IPS-20b (cell line): ENCODE results near the gene SCFD2.
"Not testable (repeated sequence)": the region's sequence is repeated elsewhere in the genome, so short reads cannot be mapped to it uniquely, and the experiment has no call there.

Experiments used
- H3K27ac ChIP-seq: one replicate; pipeline ENCODE4 v1.5.1; 2013; ENCODE audit warnings: low read length
- H3K27me3 ChIP-seq: 2 replicates; pipeline ENCODE4 v1.6.1; 2013; ENCODE audit warnings: mild to moderate bottlenecking, low read length, inconsistent platforms; ENCODE audit not compliant: insufficient read depth
- H3K36me3 ChIP-seq: 2 replicates; pipeline ENCODE4 v1.6.1; 2013; ENCODE audit warnings: low read depth, mild to moderate bottlenecking, inconsistent platforms, low read length, moderate library complexity; ENCODE audit not compliant: insufficient read depth
- H3K4me1 ChIP-seq: 2 replicates; pipeline ENCODE4 v1.6.1; 2013; ENCODE audit warnings: mild to moderate bottlenecking, control low read depth, inconsistent platforms, low read length, moderate library complexity; ENCODE audit not compliant: insufficient read depth
- H3K4me3 ChIP-seq: 2 replicates; pipeline ENCODE4 v1.5.1; 2013; ENCODE audit warnings: mild to moderate bottlenecking, low read length, inconsistent platforms
- H3K9ac ChIP-seq: 2 replicates; pipeline ENCODE4 v1.6.1; 2013; ENCODE audit warnings: low read depth, mild to moderate bottlenecking, inconsistent platforms, low read length, moderate library complexity
- H3K9me3 ChIP-seq: 2 replicates; pipeline ENCODE4 v1.6.1; 2013; ENCODE audit warnings: mild to moderate bottlenecking, low read depth, low read length, inconsistent platforms; ENCODE audit not compliant: insufficient read depth

Gene SCFD2

DNA sequence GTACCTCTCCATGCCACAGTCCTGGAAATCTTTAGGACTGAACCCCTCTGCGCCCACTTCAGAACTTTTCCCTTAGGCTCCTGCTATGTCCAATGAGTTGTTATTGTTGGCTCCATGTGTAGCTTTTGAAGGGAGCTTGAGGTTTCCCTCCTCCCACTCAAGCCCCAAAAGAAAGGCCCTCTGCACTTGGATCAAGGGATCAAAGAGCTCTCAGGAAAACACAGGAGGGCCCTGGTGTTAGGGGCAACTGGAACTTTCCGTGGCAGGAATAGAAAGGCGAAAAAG, 368.8 kb downstream of the SCFD2 start:
- H3K27ac ChIP-seq, result no peak overlapping the region
- no peak overlapping the region for H3K4me3 ChIP-seq
- H3K9me3 ChIP-seq, result peaks cover 6% of the 10 kb centered on the region; the same call in 1 of the 2 replicates
- H3K9ac ChIP-seq, result no peak overlapping the region
- H3K4me1 ChIP-seq, result no peaks in the 10 kb centered on the region
- H3K27me3 ChIP-seq, result no peaks in the 10 kb centered on the region
- no peaks in the 10 kb centered on the region for H3K36me3 ChIP-seq

DNA sequence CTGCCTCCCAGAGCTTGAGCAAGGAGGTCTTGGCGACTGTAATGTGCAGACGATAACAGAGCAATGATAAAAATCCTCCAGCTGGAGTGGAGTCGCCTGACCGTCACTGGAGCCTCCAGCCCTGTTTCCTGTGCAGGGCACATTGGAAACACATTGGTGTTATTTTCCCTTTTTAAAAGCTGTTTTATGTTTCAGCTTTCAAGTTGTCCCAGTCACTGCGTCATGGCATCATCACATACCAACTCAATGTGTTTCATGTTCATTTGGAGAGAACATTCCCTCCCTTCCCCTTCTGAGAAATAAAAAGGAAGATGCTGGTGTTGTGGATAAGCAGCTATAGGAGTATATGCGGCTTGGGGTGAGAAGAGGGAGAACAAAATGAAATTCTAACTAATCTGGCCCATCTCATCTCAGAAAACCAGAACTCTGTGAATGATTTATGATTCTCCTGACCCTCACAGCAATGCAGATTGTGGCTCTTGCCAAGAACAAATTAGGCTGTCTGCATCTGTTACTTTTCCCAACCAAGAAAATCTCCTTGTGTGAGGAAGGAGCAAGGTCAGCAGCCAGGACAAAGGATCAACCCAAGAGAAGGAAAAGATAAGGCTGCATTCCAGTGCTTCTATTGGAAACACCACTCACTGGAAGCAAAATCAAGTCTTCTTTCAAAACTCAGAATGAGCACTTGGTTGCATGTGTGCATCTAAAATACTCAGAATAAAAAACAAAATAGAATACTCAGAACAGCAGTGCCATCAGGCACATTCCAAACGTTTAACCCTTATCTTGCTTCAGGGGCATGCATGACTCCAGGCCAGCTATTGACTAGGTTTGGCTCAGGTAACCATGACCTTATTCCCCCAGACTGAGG, 369.4 kb downstream of the SCFD2 start:
- H3K27ac ChIP-seq, result no peak overlapping the region
- H3K36me3 ChIP-seq, result no peaks in the 10 kb centered on the region
- H3K4me3 ChIP-seq, result no peak overlapping the region
- H3K9ac ChIP-seq, result no peak overlapping the region
- H3K9me3 ChIP-seq, result peaks cover 10% of the 10 kb centered on the region; the same call in 1 of the 2 replicates
- H3K27me3 ChIP-seq, result no peaks in the 10 kb centered on the region
- H3K4me1 ChIP-seq, result no peaks in the 10 kb centered on the region

DNA sequence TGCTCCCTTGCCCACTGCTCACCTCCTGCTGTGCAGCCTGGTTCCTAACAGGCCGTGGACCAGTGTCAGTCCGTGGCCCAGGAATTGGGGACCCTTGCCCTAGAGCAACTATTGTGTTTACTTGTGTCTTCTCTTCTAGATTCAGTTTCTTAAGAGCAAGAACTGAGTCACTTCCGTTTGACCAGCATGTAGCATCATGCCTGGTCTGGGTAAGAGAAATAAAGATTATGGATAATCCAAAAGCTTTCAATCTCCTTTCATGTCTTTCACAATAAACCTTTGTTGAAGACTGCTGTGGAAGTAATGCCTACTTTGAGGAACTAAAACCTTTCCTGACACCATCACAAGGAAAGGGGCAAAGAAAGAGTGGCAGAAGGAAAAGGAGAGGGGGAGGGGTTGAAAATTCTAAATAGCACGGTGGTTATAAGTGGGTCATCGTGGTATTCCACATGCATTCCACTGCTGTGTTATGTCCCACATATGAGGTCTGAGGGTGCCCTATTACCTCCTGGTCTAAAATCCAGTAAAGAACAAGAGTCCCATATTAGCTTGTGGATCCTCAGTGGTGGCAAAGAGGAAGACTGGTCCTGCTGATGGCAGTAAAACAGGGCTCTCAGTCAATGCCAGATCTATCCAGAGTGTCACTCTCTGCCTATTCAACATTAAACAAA, 370.4 kb downstream of the SCFD2 start:
- Histone ChIP-seq H3K9me3 (peaks cover 12% of the 10 kb centered on the region; the same call in 1 of the 2 replicates), H3K4me3 (no peak overlapping the region), H3K9ac (no peak overlapping the region)

DNA sequence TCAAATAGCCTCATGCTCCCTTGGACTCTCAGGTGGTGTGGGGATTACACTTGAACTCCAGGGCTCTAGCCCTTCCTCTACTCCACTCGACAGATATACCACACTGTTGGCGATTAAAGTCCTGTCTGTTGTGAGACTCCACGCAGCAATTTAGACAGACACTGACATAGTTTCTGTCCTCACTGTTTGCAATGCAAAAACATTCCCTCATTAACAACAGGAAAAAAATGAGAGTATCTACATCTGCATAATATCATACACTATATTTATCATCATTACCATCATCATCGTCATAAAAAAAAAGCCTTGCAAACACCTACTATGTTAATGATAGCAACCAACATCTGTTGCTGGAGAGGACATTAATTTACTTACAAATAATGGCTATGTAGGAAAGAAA, 371.3 kb downstream of the SCFD2 start:
- Histone ChIP-seq H3K9ac (no peak overlapping the region), H3K9me3 (peaks cover 12% of the 10 kb centered on the region; the same call in 1 of the 2 replicates), H3K36me3 (no peaks in the 10 kb centered on the region), H3K27ac (no peak overlapping the region), H3K4me3 (no peak overlapping the region), H3K27me3 (no peaks in the 10 kb centered on the region), H3K4me1 (no peaks in the 10 kb centered on the region)

More for the DNA sequence above, 370.4 kb downstream of the SCFD2 start:
- no peaks in the 10 kb centered on the region for H3K27me3 ChIP-seq
- no peak overlapping the region for H3K27ac ChIP-seq
- no peaks in the 10 kb centered on the region for H3K36me3 ChIP-seq
- no peaks in the 10 kb centered on the region for H3K4me1 ChIP-seq

DNA sequence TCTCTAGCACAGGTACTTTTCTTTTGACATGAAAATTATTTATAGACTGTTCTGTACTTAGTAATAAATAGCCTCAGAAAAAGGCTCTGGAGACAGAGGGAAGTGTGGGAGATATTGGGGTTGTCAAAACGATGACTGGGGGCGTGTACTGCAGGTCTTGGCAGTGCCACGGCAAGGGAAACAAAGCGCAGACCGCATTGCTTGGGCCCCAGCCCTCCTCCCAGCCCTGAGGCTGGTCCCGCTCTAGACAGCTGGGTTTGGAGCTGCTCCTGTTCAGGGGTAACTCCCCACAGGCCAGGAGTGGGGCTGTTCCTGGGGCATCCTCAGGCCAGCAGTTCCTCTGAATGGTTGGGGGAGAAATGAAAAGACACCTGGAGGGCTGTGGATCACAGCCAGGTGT, 372.1 kb downstream of the SCFD2 start:
- no peaks in the 10 kb centered on the region for H3K4me1 ChIP-seq
- H3K9ac ChIP-seq, result no peak overlapping the region
- H3K27me3 ChIP-seq, result no peaks in the 10 kb centered on the region
- H3K9me3 ChIP-seq, result peaks cover 12% of the 10 kb centered on the region; the same call in 1 of the 2 replicates
- H3K27ac ChIP-seq, result no peak overlapping the region
- H3K36me3 ChIP-seq, result no peaks in the 10 kb centered on the region
- no peak overlapping the region for H3K4me3 ChIP-seq

DNA sequence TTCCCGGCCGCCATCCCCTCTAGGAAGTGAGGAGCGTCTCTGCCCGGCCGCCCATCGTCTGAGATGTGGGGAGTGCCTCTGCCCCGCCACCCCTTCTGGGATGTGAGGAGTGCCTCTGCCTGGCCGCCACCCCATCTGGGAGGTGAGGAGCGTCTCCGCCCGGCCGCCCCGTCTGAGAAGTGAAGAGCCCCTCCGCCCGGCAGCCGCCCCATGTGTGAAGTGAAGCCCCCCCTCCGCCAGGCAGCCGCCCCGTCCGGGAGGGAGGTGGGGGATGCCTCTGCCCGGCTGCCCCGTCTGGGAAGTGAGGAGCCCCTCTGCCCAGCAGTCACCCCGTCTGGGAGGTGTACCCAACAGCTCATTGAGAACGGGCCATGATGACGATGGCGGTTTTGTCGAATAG, 373.3 kb downstream of the SCFD2 start:
- not testable (repeated sequence) for H3K4me1 ChIP-seq, H3K36me3 ChIP-seq

DNA sequence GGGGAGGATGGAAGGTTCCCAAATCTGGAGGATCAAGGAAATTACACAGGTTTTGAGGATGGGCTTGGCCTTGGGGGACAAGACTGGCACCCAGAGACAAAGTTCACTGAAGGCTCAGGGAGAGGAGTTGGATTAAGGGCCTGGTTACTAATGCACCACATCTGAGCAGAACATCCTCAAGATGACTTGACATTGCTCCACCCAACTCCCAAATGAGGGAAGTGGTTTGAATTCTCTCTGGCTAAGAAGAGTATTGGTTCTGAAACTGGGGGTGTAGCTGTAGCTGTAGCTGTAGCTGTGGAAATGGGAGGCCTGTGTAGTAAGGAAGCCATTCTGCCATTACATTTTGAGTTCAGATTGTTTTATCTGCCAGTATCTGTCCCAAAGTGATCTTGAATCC, 374.4 kb downstream of the SCFD2 start:
- Histone ChIP-seq H3K36me3 (no peaks in the 10 kb centered on the region), H3K9ac (no peak overlapping the region), H3K27ac (no peak overlapping the region)

More for the DNA sequence above, 373.3 kb downstream of the SCFD2 start:
- not testable (repeated sequence) for H3K4me3 ChIP-seq, H3K9ac ChIP-seq, H3K27me3 ChIP-seq, H3K27ac ChIP-seq
- H3K9me3 ChIP-seq, result peaks cover 12% of the 10 kb centered on the region; the same call in 1 of the 2 replicates

DNA sequence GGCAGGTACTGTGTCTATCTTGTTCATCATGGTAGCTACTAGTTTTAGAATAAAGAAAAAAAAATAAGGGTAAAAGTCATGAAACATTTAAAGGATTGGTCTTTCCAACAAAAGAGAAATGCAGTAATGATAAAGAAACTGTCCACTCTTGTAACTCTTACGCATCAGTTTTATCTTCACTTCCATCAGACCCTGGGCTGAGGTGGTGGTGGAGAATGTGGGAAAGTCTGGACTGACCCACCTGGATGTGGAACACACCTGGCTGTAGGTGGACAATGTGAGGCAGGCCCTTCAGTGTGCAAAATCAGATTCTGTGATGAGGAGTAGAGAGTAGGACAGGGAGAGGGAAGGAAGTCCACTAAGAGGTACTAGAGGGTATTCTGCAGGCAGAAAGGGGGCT, 375.2 kb downstream of the SCFD2 start:
- peaks cover 12% of the 10 kb centered on the region; the same call in 1 of the 2 replicates for H3K9me3 ChIP-seq
- H3K4me1 ChIP-seq, result no peaks in the 10 kb centered on the region
- no peaks in the 10 kb centered on the region for H3K36me3 ChIP-seq
- no peak overlapping the region for H3K4me3 ChIP-seq
- H3K9ac ChIP-seq, result no peak overlapping the region
- no peaks in the 10 kb centered on the region for H3K27me3 ChIP-seq
- H3K27ac ChIP-seq, result no peak overlapping the region

More for the DNA sequence above, 374.4 kb downstream of the SCFD2 start:
- Histone ChIP-seq H3K4me1 (no peaks in the 10 kb centered on the region), H3K27me3 (no peaks in the 10 kb centered on the region), H3K4me3 (no peak overlapping the region), H3K9me3 (peaks cover 12% of the 10 kb centered on the region; the same call in 1 of the 2 replicates)

DNA sequence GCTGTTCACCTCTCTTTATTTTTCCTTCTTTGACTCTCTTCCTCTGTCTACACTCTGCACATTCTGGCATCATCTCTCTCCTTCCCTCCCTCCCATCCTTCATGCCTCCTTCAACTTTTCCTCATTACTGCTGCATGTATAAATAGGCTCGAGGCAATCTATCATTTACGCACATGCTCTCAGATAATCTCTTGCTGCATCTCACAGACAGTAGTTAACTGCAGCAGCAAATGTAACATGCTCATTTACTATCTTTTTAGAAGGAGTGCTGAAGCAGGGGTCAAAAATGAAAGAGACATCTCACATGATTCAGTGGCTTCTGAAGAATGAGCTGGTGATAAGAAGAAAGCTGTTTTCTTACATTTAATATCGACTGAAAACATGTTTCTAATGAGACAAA, 376.0 kb downstream of the SCFD2 start:
- Histone ChIP-seq H3K4me1 (no peaks in the 10 kb centered on the region), H3K27ac (no peak overlapping the region), H3K4me3 (no peak overlapping the region), H3K36me3 (no peaks in the 10 kb centered on the region), H3K9ac (no peak overlapping the region), H3K9me3 (peaks cover 12% of the 10 kb centered on the region; the same call in 1 of the 2 replicates), H3K27me3 (no peaks in the 10 kb centered on the region)

DNA sequence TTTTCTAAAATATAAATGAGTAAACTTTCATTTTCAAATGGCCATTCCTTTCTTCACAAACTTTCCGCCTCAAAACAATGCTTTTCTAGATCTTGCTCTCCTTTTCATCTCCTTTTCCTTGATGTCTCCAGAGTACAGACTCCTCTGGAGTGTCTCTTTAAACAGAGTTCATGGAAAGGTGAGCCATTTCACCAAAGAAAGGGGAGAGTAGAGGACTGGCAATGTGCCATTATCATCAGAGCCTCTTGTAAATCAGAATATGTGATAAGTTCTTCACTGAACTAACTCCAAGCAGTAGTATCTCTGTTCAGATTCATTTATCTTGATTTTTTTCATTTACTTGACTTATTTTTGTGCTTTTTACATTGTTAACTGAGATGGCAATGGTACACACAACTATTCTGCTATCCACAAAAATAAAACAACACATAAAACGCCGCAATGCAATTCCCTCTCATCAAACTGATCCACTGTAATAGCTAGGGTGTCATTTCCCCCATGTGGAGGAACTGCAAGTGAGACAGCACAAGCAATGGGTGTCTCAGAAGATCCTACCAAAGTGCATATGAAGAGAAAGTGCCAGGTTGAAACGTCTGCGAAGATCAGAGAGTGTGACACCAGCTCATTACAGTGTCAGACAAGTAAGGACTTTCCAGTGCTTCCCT, 378.3 kb downstream of the SCFD2 start:
- Histone ChIP-seq H3K27ac (no peak overlapping the region), H3K9ac (no peak overlapping the region), H3K4me3 (no peak overlapping the region), H3K36me3 (no peaks in the 10 kb centered on the region), H3K27me3 (no peaks in the 10 kb centered on the region), H3K9me3 (peaks cover 6% of the 10 kb centered on the region; the same call in 1 of the 2 replicates), H3K4me1 (no peaks in the 10 kb centered on the region)

DNA sequence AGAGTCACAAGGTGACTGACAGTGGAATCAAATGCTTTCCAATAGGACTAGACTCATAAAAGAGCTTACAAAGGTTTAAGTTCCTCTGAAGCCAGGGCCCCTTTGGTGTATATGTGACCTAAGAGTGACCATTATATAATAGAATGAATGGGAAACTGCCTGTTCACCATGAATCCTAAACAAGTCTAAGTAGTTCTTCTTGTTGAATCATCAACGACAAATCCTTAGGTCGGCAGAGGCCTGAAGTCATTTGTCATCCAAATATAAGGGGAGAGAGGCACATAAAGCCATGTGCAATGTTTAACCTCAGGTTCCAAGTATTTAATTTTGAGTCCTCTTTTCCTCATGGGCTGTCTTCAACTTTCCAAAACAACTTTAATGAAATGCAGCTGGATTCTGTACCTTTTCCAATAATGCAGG, 381.4 kb downstream of the SCFD2 start:
- Histone ChIP-seq H3K4me1 (no peaks in the 10 kb centered on the region; the same call in 1 of the 2 replicates), H3K4me3 (no peak overlapping the region), H3K27me3 (no peaks in the 10 kb centered on the region), H3K9me3 (no peaks in the 10 kb centered on the region), H3K27ac (no peak overlapping the region), H3K9ac (no peak overlapping the region), H3K36me3 (no peaks in the 10 kb centered on the region)
